ENCODE results near the gene COPRS. TPM values are rescaled to one million over a fixed set of nuclear protein-coding genes. Genes with fewer than 3 reads are reported as not detected.

Gene COPRS
- total RNA-seq, 4 donors from 2014 or later, result 72.1 to 117 (median 83.1) TPM

DNA sequence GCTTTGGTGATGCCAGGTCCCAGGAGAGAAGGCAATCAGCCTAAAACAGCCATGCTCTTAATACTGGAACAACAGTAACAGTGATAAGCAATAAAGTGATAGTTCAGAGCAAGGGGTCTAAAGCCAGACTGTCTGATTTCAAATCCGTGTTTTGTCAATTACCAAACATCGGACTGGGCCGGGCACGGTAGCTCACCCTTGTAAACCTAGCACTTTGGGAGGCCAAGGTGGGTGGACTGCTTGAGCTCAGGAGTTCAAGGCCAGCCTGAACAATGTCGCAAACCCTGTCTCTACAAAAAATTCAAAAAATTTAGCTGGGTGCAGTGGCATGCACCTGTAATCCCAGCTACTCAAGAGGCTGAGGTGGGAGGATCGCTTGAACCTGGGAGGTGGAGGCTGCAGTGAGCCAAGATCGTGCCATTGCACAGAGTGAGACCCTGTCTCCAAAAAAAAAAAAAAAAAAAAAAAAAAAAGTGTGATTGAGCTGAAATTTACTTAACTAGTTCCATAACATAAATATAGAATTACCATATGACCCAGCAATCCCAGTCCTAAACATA, 5.1 kb downstream of the COPRS start:
- Histone ChIP-seq H3K27ac (no peak overlapping the region), H3K27me3 (no peaks in the 10 kb centered on the region), H3K9me3 (no peaks in the 10 kb centered on the region), H3K4me3 (no peak overlapping the region), H3K36me3 (peaks cover 0 to 56% (median 0%) of the 10 kb centered on the region in 3 donors), H3K4me1 (peaks cover 0 to 17% (median 6%) of the 10 kb centered on the region in 4 donors)
- 82 to 83% methylated on average over 7 of the region's 7 CpGs for WGBS, 2 donors
- TF ChIP-seq POLR2A (IDR thresholded peaks at IDR 0.05), result no peak
- TF ChIP-seq, protein P1, sequence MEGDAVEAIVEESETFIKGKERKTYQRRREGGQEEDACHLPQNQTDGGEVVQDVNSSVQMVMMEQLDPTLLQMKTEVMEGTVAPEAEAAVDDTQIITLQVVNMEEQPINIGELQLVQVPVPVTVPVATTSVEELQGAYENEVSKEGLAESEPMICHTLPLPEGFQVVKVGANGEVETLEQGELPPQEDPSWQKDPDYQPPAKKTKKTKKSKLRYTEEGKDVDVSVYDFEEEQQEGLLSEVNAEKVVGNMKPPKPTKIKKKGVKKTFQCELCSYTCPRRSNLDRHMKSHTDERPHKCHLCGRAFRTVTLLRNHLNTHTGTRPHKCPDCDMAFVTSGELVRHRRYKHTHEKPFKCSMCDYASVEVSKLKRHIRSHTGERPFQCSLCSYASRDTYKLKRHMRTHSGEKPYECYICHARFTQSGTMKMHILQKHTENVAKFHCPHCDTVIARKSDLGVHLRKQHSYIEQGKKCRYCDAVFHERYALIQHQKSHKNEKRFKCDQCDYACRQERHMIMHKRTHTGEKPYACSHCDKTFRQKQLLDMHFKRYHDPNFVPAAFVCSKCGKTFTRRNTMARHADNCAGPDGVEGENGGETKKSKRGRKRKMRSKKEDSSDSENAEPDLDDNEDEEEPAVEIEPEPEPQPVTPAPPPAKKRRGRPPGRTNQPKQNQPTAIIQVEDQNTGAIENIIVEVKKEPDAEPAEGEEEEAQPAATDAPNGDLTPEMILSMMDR (IDR thresholded peaks at IDR 0.05), result no peak
- TF ChIP-seq EP300 (IDR thresholded peaks at IDR 0.05), result no peak
- DNase-seq (ENCODE audit: low spot score in 2 of 2), result no peak

GRCh38 chr17:31845291-31845690, 13.8 kb downstream of the COPRS start:
- Histone ChIP-seq H3K27ac (no peak overlapping the region), H3K9me3 (no peaks in the 10 kb centered on the region), H3K36me3 (no peaks in the 10 kb centered on the region), H3K4me1 (peaks cover 0 to 20% (median 15%) of the 10 kb centered on the region in 4 donors), H3K4me3 (no peak overlapping the region), H3K27me3 (no peaks in the 10 kb centered on the region)
- no peak for DNase-seq (ENCODE audit: low spot score in 2 of 2)
- 37 to 39% methylated on average over 3 of the region's 3 CpGs for WGBS, 2 donors
- TF ChIP-seq EP300 (IDR thresholded peaks at IDR 0.05) (no peak), POLR2A (IDR thresholded peaks at IDR 0.05) (no peak)
- TF ChIP-seq, protein P1 (IDR thresholded peaks at IDR 0.05), result no peak

- H3K4me3 ChIP-seq, result peak overlapping the region in 1 of 4 donors; percentile 27
These were observed 15.8 kb downstream of the COPRS start for GRCh38 chr17:31843070-31843745.

DNA sequence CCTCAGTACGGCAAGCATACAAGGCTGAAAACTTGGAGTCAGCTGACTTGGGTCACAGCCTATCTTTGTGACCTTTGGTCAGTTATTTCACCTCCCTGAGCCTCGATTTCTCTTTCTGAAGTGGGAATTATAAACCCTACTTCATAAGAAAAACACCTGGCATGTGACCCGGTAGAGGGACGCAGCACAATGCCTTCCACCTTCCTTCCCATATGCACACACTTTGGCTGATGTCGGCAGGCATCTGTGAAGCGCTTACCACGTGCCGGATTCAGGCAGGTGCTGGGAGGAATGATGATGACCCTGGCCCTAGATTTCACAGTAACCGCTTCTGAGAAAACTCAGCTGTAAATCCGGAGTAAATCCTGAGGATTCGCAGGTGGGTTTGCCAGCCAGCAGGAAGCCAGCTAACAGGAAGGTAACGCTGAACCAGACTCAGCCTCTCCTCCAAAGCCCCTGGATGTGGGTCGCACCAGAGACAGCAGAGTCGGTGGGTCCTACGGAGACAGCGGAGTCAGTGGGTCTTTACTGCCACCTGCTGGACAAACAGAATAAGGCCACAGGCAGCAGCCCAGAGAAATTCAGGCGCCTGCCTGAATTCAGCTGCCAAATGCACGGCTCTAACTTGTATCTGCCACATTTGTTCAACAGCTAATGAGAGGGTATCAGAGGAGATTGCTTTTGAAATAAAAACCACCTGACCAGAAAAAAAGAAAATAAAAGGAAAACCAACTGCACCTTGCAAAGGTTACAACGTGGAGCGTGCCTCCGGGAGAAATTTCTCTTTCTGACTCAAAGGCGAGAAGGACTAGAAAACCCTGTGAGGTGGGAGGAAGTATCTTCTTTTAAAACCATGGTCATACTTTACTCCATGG, 16.6 kb downstream of the COPRS start:
- H3K27ac ChIP-seq, result peak overlapping the region in 2 of 4 donors; percentile 59 to 62
- no peaks in the 10 kb centered on the region for H3K36me3 ChIP-seq
- H3K4me3 ChIP-seq, result peak overlapping the region in 1 of 4 donors; percentile 27
- no peaks in the 10 kb centered on the region for H3K27me3 ChIP-seq
- peak; percentile 38 to 63 for DNase-seq (ENCODE audit: low spot score in 2 of 2)
- no peaks in the 10 kb centered on the region for H3K9me3 ChIP-seq
- H3K4me1 ChIP-seq, result peaks cover 0 to 20% (median 15%) of the 10 kb centered on the region in 4 donors
- 21 to 22% methylated on average over 22 of the region's 22 CpGs for WGBS, 2 donors
- TF ChIP-seq POLR2A (IDR thresholded peaks at IDR 0.05), result no peak
- TF ChIP-seq, protein P1 (IDR thresholded peaks at IDR 0.05), result peak; percentile 95 to 98 (median 96)

More at GRCh38 chr17:31843070-31843745, 15.8 kb downstream of the COPRS start:
- peak overlapping the region in 2 of 4 donors; percentile 59 to 62 for H3K27ac ChIP-seq
- WGBS, 2 donors, result 26 to 27% methylated on average over 8 of the region's 8 CpGs
- H3K27me3 ChIP-seq, result no peaks in the 10 kb centered on the region
- DNase-seq (ENCODE audit: low spot score in 2 of 2), result peak; percentile 20 to 44
- H3K36me3 ChIP-seq, result no peaks in the 10 kb centered on the region
- H3K4me1 ChIP-seq, result peaks cover 0 to 20% (median 15%) of the 10 kb centered on the region in 4 donors
- no peaks in the 10 kb centered on the region for H3K9me3 ChIP-seq
- TF ChIP-seq, protein P1 (IDR thresholded peaks at IDR 0.05), result no peak
- TF ChIP-seq EP300 (IDR thresholded peaks at IDR 0.05), result no peak
- TF ChIP-seq POLR2A (IDR thresholded peaks at IDR 0.05), result no peak
